Neuronal stem cell (in vitro differentiated cells): ENCODE measurements around the gene RNU1-3.
"Not testable (repeated sequence)": the region's sequence is repeated elsewhere in the genome, so short reads cannot be mapped to it uniquely, and the experiment has no call there.

Source experiments
- DNase-seq: peaks from one replicate; pipeline ENCODE4 v3.0.0-alpha.2; 2013; ENCODE audit warnings: low spot score
- H2AFZ ChIP-seq: one replicate; pipeline ENCODE4 v1.6.1; 2013; ENCODE audit warnings: mild to moderate bottlenecking, low read length, inconsistent platforms
- H2AK5ac ChIP-seq: 2 replicates; pipeline ENCODE4 v1.6.1; 2013; ENCODE audit warnings: low read depth, mild to moderate bottlenecking, inconsistent platforms, low read length, moderate library complexity, mixed read lengths
- H2BK120ac ChIP-seq: 2 replicates; pipeline ENCODE4 v1.6.1; 2013; ENCODE audit warnings: low read depth, mild to moderate bottlenecking, inconsistent platforms, low read length, moderate library complexity, mixed read lengths
- H2BK12ac ChIP-seq: one replicate; pipeline ENCODE4 v1.6.1; 2013; ENCODE audit warnings: low read length, inconsistent platforms
- H2BK15ac ChIP-seq: 2 replicates; pipeline ENCODE4 v1.6.1; 2013; ENCODE audit warnings: mild to moderate bottlenecking, low read length, inconsistent platforms, mixed read lengths
- H2BK5ac ChIP-seq: one replicate; pipeline ENCODE4 v1.6.1; 2013; ENCODE audit warnings: inconsistent platforms, mild to moderate bottlenecking, low read length, moderate library complexity
- H3K14ac ChIP-seq: one replicate; pipeline ENCODE4 v1.6.1; 2013; ENCODE audit warnings: low read length, inconsistent platforms
- H3K18ac ChIP-seq: 2 replicates; pipeline ENCODE4 v1.6.1; 2013; ENCODE audit warnings: low read length, inconsistent platforms
- H3K23ac ChIP-seq: 2 replicates; pipeline ENCODE4 v1.6.1; 2013; ENCODE audit warnings: low read depth, mild to moderate bottlenecking, mixed read lengths, low read length, inconsistent platforms; ENCODE audit not compliant: poor library complexity
- H3K27ac ChIP-seq: replicated peaks from 3 replicates; pipeline ENCODE4 v1.5.1; 2013; ENCODE audit warnings: low read length, inconsistent platforms
- H3K27me3 ChIP-seq, 3 experiments: 2 replicates each; pipeline ENCODE4 v1.6.1; 2013; ENCODE audit warnings: low read length in 3 of 3, mild to moderate bottlenecking in 2 of 3, inconsistent platforms in 1 of 3, low read depth in 1 of 3, mixed read lengths in 1 of 3, moderate library complexity in 1 of 3; ENCODE audit not compliant: control insufficient read depth in 3 of 3, insufficient read depth in 3 of 3
- H3K36me3 ChIP-seq, 2 donors: replicated peaks in 1 of 2; 2 replicates each; pipeline ENCODE4 v1.6.1; 2013; ENCODE audit warnings: low read length in 2 of 2; ENCODE audit not compliant: control insufficient read depth in 2 of 2, insufficient read depth in 2 of 2
- H3K4ac ChIP-seq: 2 replicates; pipeline ENCODE4 v1.6.1; 2013; ENCODE audit warnings: inconsistent platforms, mild to moderate bottlenecking, low read length, moderate library complexity
- H3K4me1 ChIP-seq, 2 donors: 1 replicate in 1 of 2; 2 replicates in 1 of 2; pipeline ENCODE4 v1.6.1; 2013; ENCODE audit warnings: low read length in 2 of 2, low read depth in 1 of 2; ENCODE audit not compliant: control insufficient read depth in 2 of 2, insufficient read depth in 1 of 2
- H3K4me2 ChIP-seq: one replicate; pipeline ENCODE4 v1.6.1; 2013; ENCODE audit warnings: mild to moderate bottlenecking, low read length, inconsistent platforms; ENCODE audit not compliant: insufficient read depth, poor library complexity, severe bottlenecking
- H3K4me3 ChIP-seq, 2 donors: 2 replicates each; pipeline ENCODE4 v1.5.1; 2013; ENCODE audit warnings: low read length in 2 of 2, mild to moderate bottlenecking in 2 of 2, inconsistent platforms in 1 of 2, moderate library complexity in 1 of 2
- H3K79me1 ChIP-seq: one replicate; pipeline ENCODE4 v1.6.1; 2013; ENCODE audit warnings: low read depth, mild to moderate bottlenecking, inconsistent platforms, low read length, moderate library complexity
- H3K9ac ChIP-seq: one replicate; pipeline ENCODE4 v1.6.1; 2013; ENCODE audit warnings: mild to moderate bottlenecking, low read depth, low read length, inconsistent platforms; ENCODE audit not compliant: poor library complexity
- H3K9me3 ChIP-seq, 2 donors: replicated peaks in 1 of 2; 2 replicates each; pipeline versions ENCODE3 to v1.6.1; 2013; ENCODE audit warnings: low read length in 2 of 2, mild to moderate bottlenecking in 2 of 2, inconsistent platforms in 1 of 2, low read depth in 1 of 2, mixed read lengths in 1 of 2, moderate library complexity in 1 of 2; ENCODE audit not compliant: control insufficient read depth in 2 of 2, insufficient read depth in 1 of 2
- H4K8ac ChIP-seq: one replicate; pipeline ENCODE4 v1.6.1; 2013; ENCODE audit warnings: low read depth, mild to moderate bottlenecking, inconsistent platforms, low read length, moderate library complexity
- H4K91ac ChIP-seq: one replicate; pipeline ENCODE4 v1.6.1; 2013; ENCODE audit warnings: low read length, low read depth, mild to moderate bottlenecking, inconsistent platforms; ENCODE audit not compliant: poor library complexity
- WGBS, 2 donors: extraction: QIAGEN DNeasy Blood & Tissue Kit; methylation state at CpG; one replicate each; pipeline ENCODE4 v1.1.7; 2013; ENCODE audit warnings: missing lambda C conversion rate in 2 of 2, mixed read lengths in 1 of 2; ENCODE audit not compliant: insufficient read length in 2 of 2, insufficient replicate concordance in 1 of 2; ENCODE audit errors: extremely low coverage in 2 of 2; 5-methylcytosine and 5-hydroxymethylcytosine counted together

The RNU1-3 gene

DNA sequence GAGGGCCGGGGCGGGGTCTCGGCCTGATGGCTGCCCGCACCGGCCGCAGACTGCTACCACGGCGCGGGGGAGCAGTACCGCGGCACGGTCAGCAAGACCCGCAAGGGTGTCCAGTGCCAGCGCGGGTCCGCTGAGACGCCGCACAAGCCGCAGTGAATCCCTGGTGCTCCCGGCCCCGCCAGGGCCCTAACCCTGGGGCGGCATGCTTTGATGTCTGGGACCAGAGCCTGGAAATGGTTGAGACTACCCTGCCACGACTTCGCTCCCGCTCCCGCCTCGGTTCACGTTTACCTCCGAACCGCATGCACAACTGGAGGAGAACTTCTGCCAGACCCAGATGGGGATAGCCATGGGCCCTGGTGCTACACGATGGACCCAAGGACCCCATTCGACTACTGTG is 18.5 kb downstream of the RNU1-3 start:
- not testable (repeated sequence) for H3K23ac ChIP-seq, H3K4me2 ChIP-seq, DNase-seq, H3K4ac ChIP-seq, H4K8ac ChIP-seq, H3K27me3 ChIP-seq, H2AFZ ChIP-seq, H3K18ac ChIP-seq, H4K91ac ChIP-seq, H3K79me1 ChIP-seq, H3K9me3 ChIP-seq, H2AK5ac ChIP-seq, H3K9ac ChIP-seq, H2BK120ac ChIP-seq, H3K36me3 ChIP-seq, H3K27ac ChIP-seq, H2BK12ac ChIP-seq, H2BK5ac ChIP-seq, H3K4me3 ChIP-seq
- peaks cover 9 to 12% of the 10 kb centered on the region in 2 donors for H3K4me1 ChIP-seq
- H2BK15ac ChIP-seq: peak overlapping the region; percentile 58
- peak overlapping the region; percentile 56 for H3K14ac ChIP-seq
- WGBS, 2 donors: no CpG with 5 or more reads among the region's 32 CpGs

DNA sequence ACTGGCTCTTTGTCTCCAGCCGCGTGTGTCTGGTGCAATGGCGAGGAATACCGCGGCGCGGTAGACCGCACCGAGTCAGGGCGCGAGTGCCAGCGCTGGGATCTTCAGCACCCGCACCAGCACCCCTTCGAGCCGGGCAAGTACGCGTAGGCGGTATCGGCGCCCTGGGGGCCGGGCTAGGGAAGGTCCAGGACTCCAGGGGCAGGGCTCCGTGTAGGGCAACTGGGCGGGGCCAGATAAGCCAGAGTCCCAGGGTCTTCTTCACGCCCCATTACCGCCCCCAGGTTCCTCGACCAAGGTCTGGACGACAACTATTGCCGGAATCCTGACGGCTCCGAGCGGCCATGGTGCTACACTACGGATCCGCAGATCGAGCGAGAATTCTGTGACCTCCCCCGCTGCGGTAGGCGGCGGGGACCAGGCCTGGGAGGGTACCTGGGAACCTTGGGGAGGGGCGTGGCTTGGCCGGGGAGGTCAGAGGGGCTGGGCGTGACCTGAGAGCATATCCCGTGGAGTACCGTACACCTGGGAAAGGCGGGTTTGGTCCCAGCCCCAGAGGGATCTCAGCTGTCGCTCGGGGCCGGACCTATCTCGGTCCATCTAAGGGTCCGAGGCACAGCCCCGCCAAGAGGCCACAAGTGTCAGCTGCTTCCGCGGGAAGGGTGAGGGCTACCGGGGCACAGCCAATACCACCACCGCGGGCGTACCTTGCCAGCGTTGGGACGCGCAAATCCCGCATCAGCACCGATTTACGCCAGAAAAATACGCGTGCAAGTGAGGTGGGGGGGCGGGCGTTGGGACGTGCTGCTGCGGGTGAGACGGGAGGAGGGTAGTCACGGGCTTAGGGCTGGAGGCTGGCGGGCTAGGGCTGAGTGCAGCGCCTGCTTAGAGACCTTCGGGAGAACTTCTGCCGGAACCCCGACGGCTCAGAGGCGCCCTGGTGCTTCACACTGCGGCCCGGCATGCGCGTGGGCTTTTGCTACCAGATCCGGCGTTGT is 19.3 kb downstream of the RNU1-3 start:
- H3K18ac ChIP-seq, H3K27me3 ChIP-seq, H3K27ac ChIP-seq, H3K9ac ChIP-seq, H3K14ac ChIP-seq, H2AK5ac ChIP-seq, H3K36me3 ChIP-seq, H2AFZ ChIP-seq, H4K91ac ChIP-seq, H3K23ac ChIP-seq, H3K4me3 ChIP-seq, H3K9me3 ChIP-seq, H2BK5ac ChIP-seq, H3K4ac ChIP-seq, DNase-seq, H4K8ac ChIP-seq, H2BK15ac ChIP-seq, H2BK120ac ChIP-seq, H2BK12ac ChIP-seq: not testable (repeated sequence)
- H3K4me1 ChIP-seq: peaks cover 10 to 15% of the 10 kb centered on the region in 2 donors
- WGBS, 2 donors: no CpG with 5 or more reads among the region's 84 CpGs
- H3K4me2 ChIP-seq: peak overlapping the region; percentile 48
- peaks cover 13% of the 10 kb centered on the region for H3K79me1 ChIP-seq

DNA sequence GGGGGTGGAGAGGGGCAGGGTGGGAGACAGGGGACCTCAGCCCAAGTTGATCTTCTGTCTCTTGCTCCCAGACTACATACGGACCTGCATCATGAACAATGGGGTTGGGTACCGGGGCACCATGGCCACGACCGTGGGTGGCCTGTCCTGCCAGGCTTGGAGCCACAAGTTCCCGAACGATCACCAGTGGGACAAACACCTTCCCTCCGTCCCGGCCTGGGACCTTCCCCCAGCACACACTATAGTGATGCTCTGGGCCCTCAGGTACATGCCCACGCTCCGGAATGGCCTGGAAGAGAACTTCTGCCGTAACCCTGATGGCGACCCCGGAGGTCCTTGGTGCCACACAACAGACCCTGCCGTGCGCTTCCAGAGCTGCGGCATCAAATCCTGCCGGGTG is 20.0 kb downstream of the RNU1-3 start:
- WGBS, 2 donors: no CpG with 5 or more reads among the region's 17 CpGs
- Histone ChIP-seq H3K79me1 (peaks cover 15% of the 10 kb centered on the region), H2AK5ac (peak overlapping the region; percentile 97), H3K4me1 (peaks cover 10 to 15% of the 10 kb centered on the region in 2 donors)
- not testable (repeated sequence) for H2BK120ac ChIP-seq, H2BK12ac ChIP-seq, H3K14ac ChIP-seq, H3K4me2 ChIP-seq, H3K27me3 ChIP-seq, H3K9me3 ChIP-seq, H3K4me3 ChIP-seq, H2BK15ac ChIP-seq, H3K27ac ChIP-seq, H3K18ac ChIP-seq, H2AFZ ChIP-seq, H3K36me3 ChIP-seq, H3K23ac ChIP-seq, H3K9ac ChIP-seq, DNase-seq, H3K4ac ChIP-seq, H4K8ac ChIP-seq, H2BK5ac ChIP-seq, H4K91ac ChIP-seq

DNA sequence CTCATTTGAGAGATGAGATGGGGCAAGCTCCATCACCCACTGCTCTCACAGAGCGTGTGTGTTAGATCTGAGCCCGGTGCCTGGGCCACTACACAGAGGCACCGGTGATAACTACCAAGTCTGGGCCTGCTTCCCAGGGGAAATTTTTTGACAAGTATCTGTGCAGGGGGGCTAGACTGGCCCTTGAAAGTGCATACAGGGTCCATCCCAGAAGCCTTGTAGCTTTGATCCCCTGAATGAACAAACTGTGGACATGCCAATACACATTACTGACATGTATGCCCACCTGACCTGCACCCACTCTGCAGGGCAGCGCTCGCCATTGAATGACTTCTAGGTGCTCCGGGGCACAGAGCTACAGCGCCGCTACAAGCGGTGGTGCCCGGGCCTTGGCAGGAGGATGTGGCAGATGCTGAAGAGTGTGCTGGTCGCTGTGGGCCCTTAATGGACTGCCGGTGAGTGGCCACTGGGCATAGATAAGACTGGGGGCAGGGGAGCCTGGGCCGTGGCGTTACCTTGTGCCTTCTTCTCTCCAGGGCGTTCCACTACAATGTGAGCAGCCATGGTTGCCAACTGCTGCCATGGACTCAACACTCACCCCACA is 20.6 kb downstream of the RNU1-3 start:
- H3K4me3 ChIP-seq: peak overlapping the region in 1 of 2 donors; percentile 32
- H4K8ac ChIP-seq, H3K18ac ChIP-seq, H4K91ac ChIP-seq, H3K9me3 ChIP-seq, H3K14ac ChIP-seq, H3K36me3 ChIP-seq, H2AFZ ChIP-seq, H3K27ac ChIP-seq, H2BK15ac ChIP-seq, H3K4me2 ChIP-seq, H2BK120ac ChIP-seq, DNase-seq, H3K4ac ChIP-seq, H3K9ac ChIP-seq, H3K23ac ChIP-seq, H2BK5ac ChIP-seq, H3K27me3 ChIP-seq: not testable (repeated sequence)
- no CpG with 5 or more reads among the region's 15 CpGs for WGBS, 2 donors
- H3K4me1 ChIP-seq: peaks cover 10 to 15% of the 10 kb centered on the region in 2 donors
- peak overlapping the region; percentile 97 for H2AK5ac ChIP-seq
- peaks cover 15% of the 10 kb centered on the region for H3K79me1 ChIP-seq
- peak overlapping the region; percentile 52 for H2BK12ac ChIP-seq
